ENCODE measurements around the gene RPS25. TPM values are rescaled to one million over a fixed set of nuclear protein-coding genes. Genes with fewer than 3 reads are reported as not detected.
A peak's percentile ranks its signal among the peaks of the same experiment; 100 is the strongest.

Gene RPS25
- total RNA-seq, 4 donors from 2014 or later = 1,926 to 3,368 (median 2,381) TPM

DNA sequence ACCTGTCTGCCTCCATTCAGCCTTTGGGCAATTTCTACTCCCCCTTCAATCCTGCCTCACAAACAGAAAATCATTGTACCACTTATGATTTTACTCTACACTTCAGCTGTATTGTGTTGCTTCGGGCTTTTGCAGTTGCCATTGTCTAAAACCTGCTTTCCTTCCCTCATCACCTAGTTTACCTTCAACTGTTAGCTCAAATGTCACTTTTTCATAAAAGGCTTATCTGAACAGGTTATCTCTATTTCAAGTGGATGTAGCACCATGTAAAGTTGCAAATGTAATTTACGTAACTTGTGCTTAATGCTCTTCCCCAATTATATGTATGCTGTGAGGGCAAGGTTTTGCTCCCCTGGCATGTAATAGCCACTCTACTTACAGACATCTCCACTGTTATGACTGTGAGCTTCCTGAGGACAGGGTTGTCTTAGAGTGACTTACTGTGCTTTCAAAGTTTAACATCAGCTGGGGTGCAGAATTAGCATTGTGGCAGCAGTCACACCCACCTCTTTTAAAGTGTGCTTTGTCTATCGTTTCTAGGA, 5.4 kb downstream of the RPS25 start:
- Histone ChIP-seq H3K27ac (no peak overlapping the region), H3K36me3 (peaks cover 74% of the 10 kb centered on the region), H3K4me3 (no peak overlapping the region), H3K9me3 (no peaks in the 10 kb centered on the region), H3K27me3 (no peaks in the 10 kb centered on the region), H3K4me1 (peaks cover 21% of the 10 kb centered on the region)
- 85% methylated on average over 3 of the region's 3 CpGs for WGBS
- DNase-seq (ENCODE audit: low spot score in 2 of 2) = no peak
- TF ChIP-seq, protein P1, sequence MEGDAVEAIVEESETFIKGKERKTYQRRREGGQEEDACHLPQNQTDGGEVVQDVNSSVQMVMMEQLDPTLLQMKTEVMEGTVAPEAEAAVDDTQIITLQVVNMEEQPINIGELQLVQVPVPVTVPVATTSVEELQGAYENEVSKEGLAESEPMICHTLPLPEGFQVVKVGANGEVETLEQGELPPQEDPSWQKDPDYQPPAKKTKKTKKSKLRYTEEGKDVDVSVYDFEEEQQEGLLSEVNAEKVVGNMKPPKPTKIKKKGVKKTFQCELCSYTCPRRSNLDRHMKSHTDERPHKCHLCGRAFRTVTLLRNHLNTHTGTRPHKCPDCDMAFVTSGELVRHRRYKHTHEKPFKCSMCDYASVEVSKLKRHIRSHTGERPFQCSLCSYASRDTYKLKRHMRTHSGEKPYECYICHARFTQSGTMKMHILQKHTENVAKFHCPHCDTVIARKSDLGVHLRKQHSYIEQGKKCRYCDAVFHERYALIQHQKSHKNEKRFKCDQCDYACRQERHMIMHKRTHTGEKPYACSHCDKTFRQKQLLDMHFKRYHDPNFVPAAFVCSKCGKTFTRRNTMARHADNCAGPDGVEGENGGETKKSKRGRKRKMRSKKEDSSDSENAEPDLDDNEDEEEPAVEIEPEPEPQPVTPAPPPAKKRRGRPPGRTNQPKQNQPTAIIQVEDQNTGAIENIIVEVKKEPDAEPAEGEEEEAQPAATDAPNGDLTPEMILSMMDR (IDR thresholded peaks at IDR 0.05) = no peak
- TF ChIP-seq POLR2A (IDR thresholded peaks at IDR 0.05) (no peak), EP300 (IDR thresholded peaks at IDR 0.05) (no peak)

DNA sequence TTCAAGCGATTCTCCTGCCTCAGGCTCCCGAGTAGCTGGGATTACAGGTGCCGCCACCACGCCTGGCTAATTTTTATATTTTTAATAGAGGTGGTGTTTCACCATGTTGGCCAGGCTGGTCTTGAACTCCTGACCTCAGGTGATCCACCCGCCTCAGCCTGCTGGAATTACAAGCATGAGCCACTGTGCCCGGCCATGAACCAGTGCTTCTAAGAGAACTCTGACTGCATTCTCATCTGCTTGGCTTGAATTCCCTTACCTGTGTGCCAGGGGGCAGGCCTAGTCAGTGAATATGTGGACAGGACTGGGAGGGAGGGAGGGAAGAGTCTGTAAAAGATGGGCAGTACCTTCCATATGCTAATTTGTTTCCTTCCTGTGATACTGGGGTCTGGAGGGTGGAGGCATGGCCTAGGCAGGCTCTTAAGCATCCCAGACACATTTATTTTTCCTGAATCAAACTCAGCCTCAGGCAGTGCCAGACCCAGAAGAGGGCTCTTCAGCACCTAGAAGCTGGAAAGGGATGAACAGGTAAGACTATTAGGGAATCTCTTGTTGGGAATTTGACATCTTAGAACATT, 6.6 kb downstream of the RPS25 start:
- H3K36me3 ChIP-seq = peaks cover 84% of the 10 kb centered on the region
- 83% methylated on average over 6 of the region's 6 CpGs for WGBS
- no peak for TF ChIP-seq POLR2AphosphoS5 (IDR thresholded peaks at IDR 0.05)

DNA sequence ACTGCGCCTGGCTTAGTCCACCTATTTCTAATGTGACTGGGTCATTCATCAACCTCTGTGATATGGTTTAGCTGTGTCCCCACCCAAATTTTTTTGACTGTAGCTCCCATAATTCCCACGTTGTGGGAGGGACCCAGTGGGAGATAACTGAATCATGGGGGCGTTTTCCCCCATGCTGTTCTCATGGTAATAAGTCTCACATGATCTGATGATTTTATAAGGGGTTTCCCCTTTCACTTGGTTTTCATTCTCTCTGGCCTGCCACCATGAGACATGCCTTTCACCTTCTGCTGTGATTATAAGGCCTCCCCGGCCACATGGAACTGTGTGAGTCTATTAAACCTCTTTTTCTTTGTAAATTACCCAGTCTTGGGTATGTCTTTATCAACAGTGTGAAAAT, 11.5 kb downstream of the RPS25 start:
- H3K4me1 ChIP-seq = no peaks in the 10 kb centered on the region
- no peaks in the 10 kb centered on the region for H3K9me3 ChIP-seq
- DNase-seq (ENCODE audit: low spot score in 2 of 2) = no peak
- TF ChIP-seq, protein P1 (IDR thresholded peaks at IDR 0.05) = no peak
- TF ChIP-seq POLR2A (IDR thresholded peaks at IDR 0.05) (no peak), EP300 (IDR thresholded peaks at IDR 0.05) (no peak), POLR2AphosphoS5 (IDR thresholded peaks at IDR 0.05) (no peak)
- peaks cover 74% of the 10 kb centered on the region for H3K36me3 ChIP-seq
- no peak overlapping the region for H3K4me3 ChIP-seq
- no peaks in the 10 kb centered on the region for H3K27me3 ChIP-seq
- 89% methylated on average over 4 of the region's 4 CpGs for WGBS
- H3K27ac ChIP-seq = no peak overlapping the region

More for the DNA sequence above, 6.6 kb downstream of the RPS25 start:
- DNase-seq (ENCODE audit: low spot score in 2 of 2) = no peak
- Histone ChIP-seq H3K9me3 (no peaks in the 10 kb centered on the region), H3K27me3 (no peaks in the 10 kb centered on the region), H3K27ac (no peak overlapping the region), H3K4me1 (peaks cover 9% of the 10 kb centered on the region), H3K4me3 (no peak overlapping the region)

DNA sequence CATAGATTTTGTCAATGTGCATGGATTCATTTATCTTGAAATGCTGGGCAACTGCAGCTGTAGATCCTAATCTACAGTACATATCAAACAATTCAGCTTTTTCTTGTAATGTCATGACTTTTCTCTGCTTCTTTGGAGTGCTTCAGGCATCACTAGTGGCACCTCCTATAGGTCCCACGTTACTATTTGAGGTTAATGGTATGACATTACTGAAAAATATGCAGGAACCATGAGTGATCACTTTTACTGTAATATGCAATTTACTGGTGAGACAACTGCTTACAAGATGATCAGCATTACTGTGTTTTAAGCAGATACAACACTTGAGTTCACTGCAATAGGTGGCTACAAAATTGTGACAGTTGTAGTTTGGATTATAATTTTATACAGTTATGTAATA, 17.2 kb downstream of the RPS25 start:
- DNase-seq (ENCODE audit: low spot score in 2 of 2) = no peak
- Histone ChIP-seq H3K27ac (no peak overlapping the region), H3K4me3 (no peak overlapping the region), H3K9me3 (no peaks in the 10 kb centered on the region), H3K27me3 (no peaks in the 10 kb centered on the region), H3K36me3 (peaks cover 47% of the 10 kb centered on the region), H3K4me1 (peaks cover 32% of the 10 kb centered on the region)
- TF ChIP-seq POLR2A (IDR thresholded peaks at IDR 0.05) (no peak), EP300 (IDR thresholded peaks at IDR 0.05) (no peak), POLR2AphosphoS5 (IDR thresholded peaks at IDR 0.05) (no peak)
- TF ChIP-seq, protein P1 (IDR thresholded peaks at IDR 0.05) = no peak
- WGBS = 45% methylated on average over 1 of the region's 1 CpG

DNA sequence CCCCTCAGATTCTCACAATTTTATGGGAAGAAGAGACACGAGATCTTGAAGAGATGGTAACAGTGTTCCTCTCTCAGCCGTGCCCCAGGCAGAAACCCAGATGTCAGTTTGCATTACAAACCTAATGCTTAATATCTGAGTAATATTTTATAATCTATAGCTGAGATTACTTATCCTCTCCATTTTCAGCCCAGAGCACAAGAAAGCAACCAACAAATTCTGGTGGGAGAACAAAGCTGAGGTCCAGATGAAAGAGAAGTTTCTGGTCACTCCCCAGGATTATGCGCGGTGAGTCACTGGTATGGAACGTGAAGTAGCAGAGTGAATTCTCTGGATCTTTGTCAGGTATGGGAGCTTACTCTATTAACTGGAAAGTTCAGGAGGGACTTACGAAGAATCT, 19.3 kb downstream of the RPS25 start:
- peaks cover 32% of the 10 kb centered on the region for H3K4me1 ChIP-seq
- peaks cover 36% of the 10 kb centered on the region for H3K36me3 ChIP-seq
- no peak for TF ChIP-seq EP300 (IDR thresholded peaks at IDR 0.05)
- no peak for TF ChIP-seq POLR2AphosphoS5 (IDR thresholded peaks at IDR 0.05)
- TF ChIP-seq, protein P1 (IDR thresholded peaks at IDR 0.05) = no peak
- TF ChIP-seq POLR2A (IDR thresholded peaks at IDR 0.05) = no peak
- no peaks in the 10 kb centered on the region for H3K9me3 ChIP-seq
- peak overlapping the region; percentile 83 for H3K4me3 ChIP-seq
- no peaks in the 10 kb centered on the region for H3K27me3 ChIP-seq
- DNase-seq (ENCODE audit: low spot score in 2 of 2) = no peak
- H3K27ac ChIP-seq = peak overlapping the region; percentile 81
- 36% methylated on average over 6 of the region's 6 CpGs for WGBS

DNA sequence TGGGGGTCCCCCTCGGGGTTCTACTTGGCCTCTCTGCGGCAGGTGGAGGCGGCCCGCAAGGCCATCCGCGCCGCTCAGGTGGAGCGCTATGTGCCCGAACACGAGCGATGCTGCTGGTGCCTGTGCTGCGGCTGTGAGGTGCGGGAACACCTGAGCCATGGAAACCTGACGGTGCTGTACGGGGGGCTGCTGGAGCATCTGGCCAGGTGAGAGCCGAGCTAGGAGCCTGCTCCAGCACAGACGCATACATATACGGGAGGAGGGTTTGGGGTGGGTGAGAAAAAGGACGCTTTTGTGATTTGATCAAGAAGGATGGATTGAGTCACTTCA, 19.8 kb downstream of the RPS25 start:
- H3K27me3 ChIP-seq = no peaks in the 10 kb centered on the region
- H3K9me3 ChIP-seq = no peaks in the 10 kb centered on the region
- H3K36me3 ChIP-seq = peaks cover 36% of the 10 kb centered on the region
- WGBS = 2% methylated on average over 17 of the region's 19 CpGs
- peak overlapping the region; percentile 81 for H3K27ac ChIP-seq
- TF ChIP-seq EP300 (IDR thresholded peaks at IDR 0.05) = no peak
- no peak for TF ChIP-seq POLR2A (IDR thresholded peaks at IDR 0.05)
- TF ChIP-seq, protein P1 (IDR thresholded peaks at IDR 0.05) = no peak
- no peak for TF ChIP-seq POLR2AphosphoS5 (IDR thresholded peaks at IDR 0.05)
- H3K4me3 ChIP-seq = peak overlapping the region; percentile 83
- H3K4me1 ChIP-seq = peaks cover 32% of the 10 kb centered on the region
- DNase-seq (ENCODE audit: low spot score in 2 of 2) = no peak

Measured in suprapubic skin (tissue), 4 donors.